HAP-1 (cell line): ENCODE data around the gene RECQL5.

Experiments used
- DNase-seq, 2 experiments: peaks; one replicate each; pipeline ENCODE4 v3.0.0-alpha.2; 2016 to 2020; ENCODE audit warnings: low spot score in 2 of 2
- H3K27me3 ChIP-seq: fragments of 250-450 bp; sonication (Bioruptor Pico); 2 replicates; pipeline ENCODE4 v1.5.1; 2020; ENCODE audit warnings: low read depth, mild to moderate bottlenecking, moderate library complexity
- H3K36me3 ChIP-seq: fragments of 250-450 bp; sonication (Bioruptor Pico); replicated peaks from 2 replicates; pipeline ENCODE4 v1.5.1; 2020; ENCODE audit warnings: mild to moderate bottlenecking
- H3K4me1 ChIP-seq: fragments of 250-450 bp; sonication (Bioruptor Pico); 2 replicates; pipeline ENCODE4 v1.5.1; 2020; ENCODE audit warnings: mild to moderate bottlenecking
- H3K4me3 ChIP-seq: fragments of 250-450 bp; sonication (Bioruptor Pico); 2 replicates; pipeline ENCODE4 v1.5.1; 2020; ENCODE audit warnings: mild to moderate bottlenecking, moderate library complexity
- H3K9me3 ChIP-seq: fragments of 250-450 bp; sonication (Bioruptor Pico); 2 replicates; pipeline ENCODE4 v1.5.1; 2020; ENCODE audit warnings: mild to moderate bottlenecking, moderate library complexity
- in situ Hi-C: fragments of 300-500 bp; cut with MboI; formaldehyde crosslinking; loops from 3 replicates; pipeline ENCODE4 v1.14.3; 2020; ENCODE audit warnings: low sequenced_read_pairs, inconsistent platforms, mixed read lengths

RECQL5 gene

GRCh38 chr17:75694536-75694935 lies 27.6 kb upstream of the RECQL5 start:
- in situ Hi-C loops, result no loop called here
- peaks cover 43% of the 10 kb centered on the region for H3K36me3 ChIP-seq
- H3K4me1 ChIP-seq, result no peaks in the 10 kb centered on the region

GRCh38 chr17:75693500-75694481 lies 26.8 kb upstream of the RECQL5 start:
- Histone ChIP-seq H3K4me3 (no peak overlapping the region), H3K9me3 (no peaks in the 10 kb centered on the region), H3K27me3 (no peaks in the 10 kb centered on the region), H3K4me1 (no peaks in the 10 kb centered on the region), H3K36me3 (peaks cover 35% of the 10 kb centered on the region)
- DNase-seq, result no peak
- in situ Hi-C loops, result no loop called here

More at GRCh38 chr17:75694536-75694935, 27.6 kb upstream of the RECQL5 start:
- H3K27me3 ChIP-seq, result no peaks in the 10 kb centered on the region
- H3K4me3 ChIP-seq, result no peak overlapping the region
- no peak for DNase-seq
- H3K9me3 ChIP-seq, result no peaks in the 10 kb centered on the region

- Histone ChIP-seq H3K36me3 (peaks cover 31% of the 10 kb centered on the region), H3K9me3 (no peaks in the 10 kb centered on the region), H3K27me3 (no peaks in the 10 kb centered on the region), H3K4me1 (no peaks in the 10 kb centered on the region), H3K4me3 (no peak overlapping the region)
- in situ Hi-C loops, result no loop called here
- DNase-seq, result no peak
Measured at GRCh38 chr17:75692976-75693375, 26.0 kb upstream of the RECQL5 start.

- in situ Hi-C loops, result no loop called here
- H3K4me1 ChIP-seq, result no peaks in the 10 kb centered on the region
- peaks cover 21% of the 10 kb centered on the region for H3K36me3 ChIP-seq
- no peaks in the 10 kb centered on the region for H3K9me3 ChIP-seq
- H3K27me3 ChIP-seq, result no peaks in the 10 kb centered on the region
- no peak overlapping the region for H3K4me3 ChIP-seq
- DNase-seq, result peak in 1 of 2 experiments; percentile 29
Measured at GRCh38 chr17:75691801-75692626, 25.1 kb upstream of the RECQL5 start.

- no peak for DNase-seq
- peaks cover 21% of the 10 kb centered on the region for H3K36me3 ChIP-seq
- H3K9me3 ChIP-seq, result no peaks in the 10 kb centered on the region
- no peaks in the 10 kb centered on the region for H3K4me1 ChIP-seq
- in situ Hi-C loops, result no loop called here
- no peaks in the 10 kb centered on the region for H3K27me3 ChIP-seq
- H3K4me3 ChIP-seq, result no peak overlapping the region
Measured at GRCh38 chr17:75691371-75691791, 24.4 kb upstream of the RECQL5 start.

- Histone ChIP-seq H3K27me3 (no peaks in the 10 kb centered on the region), H3K4me1 (no peaks in the 10 kb centered on the region), H3K4me3 (no peak overlapping the region), H3K9me3 (no peaks in the 10 kb centered on the region), H3K36me3 (peaks cover 12% of the 10 kb centered on the region)
- no peak for DNase-seq
- in situ Hi-C loops, result no loop called here
Measured at GRCh38 chr17:75689441-75689873, 22.5 kb upstream of the RECQL5 start.

GRCh38 chr17:75688209-75688825 lies 21.4 kb upstream of the RECQL5 start:
- H3K4me1 ChIP-seq, result no peaks in the 10 kb centered on the region
- H3K9me3 ChIP-seq, result no peaks in the 10 kb centered on the region
- no peaks in the 10 kb centered on the region for H3K27me3 ChIP-seq
- H3K36me3 ChIP-seq, result peaks cover 11% of the 10 kb centered on the region
- DNase-seq, result no peak
- in situ Hi-C loops, result no loop called here
- H3K4me3 ChIP-seq, result no peak overlapping the region

- Histone ChIP-seq H3K4me1 (no peaks in the 10 kb centered on the region), H3K9me3 (no peaks in the 10 kb centered on the region), H3K4me3 (no peak overlapping the region), H3K36me3 (peaks cover 16% of the 10 kb centered on the region), H3K27me3 (no peaks in the 10 kb centered on the region)
- DNase-seq, result no peak
- in situ Hi-C loops, result no loop called here
Measured at GRCh38 chr17:75685499-75685898, 18.5 kb upstream of the RECQL5 start.

- in situ Hi-C loops, result no loop called here
- Histone ChIP-seq H3K27me3 (no peaks in the 10 kb centered on the region), H3K4me3 (no peak overlapping the region), H3K36me3 (peaks cover 18% of the 10 kb centered on the region), H3K9me3 (no peaks in the 10 kb centered on the region), H3K4me1 (no peaks in the 10 kb centered on the region)
- DNase-seq, result no peak
Measured at GRCh38 chr17:75684924-75685323, 18.0 kb upstream of the RECQL5 start.

- H3K27me3 ChIP-seq, result no peaks in the 10 kb centered on the region
- H3K36me3 ChIP-seq, result peaks cover 18% of the 10 kb centered on the region
- no peaks in the 10 kb centered on the region for H3K4me1 ChIP-seq
- in situ Hi-C loops, result no loop called here
- H3K4me3 ChIP-seq, result no peak overlapping the region
- no peaks in the 10 kb centered on the region for H3K9me3 ChIP-seq
- no peak for DNase-seq
Measured at GRCh38 chr17:75684249-75684648, 17.3 kb upstream of the RECQL5 start.

- no peaks in the 10 kb centered on the region for H3K4me1 ChIP-seq
Measured at GRCh38 chr17:75683583-75683982, 16.6 kb upstream of the RECQL5 start.

GRCh38 chr17:75681289-75681688 lies 14.3 kb upstream of the RECQL5 start:
- Histone ChIP-seq H3K36me3 (peaks cover 26% of the 10 kb centered on the region), H3K27me3 (no peaks in the 10 kb centered on the region), H3K4me1 (no peaks in the 10 kb centered on the region), H3K4me3 (no peak overlapping the region), H3K9me3 (no peaks in the 10 kb centered on the region)
- DNase-seq, result no peak
- in situ Hi-C loops, result no loop called here

More at GRCh38 chr17:75683583-75683982, 16.6 kb upstream of the RECQL5 start:
- peaks cover 19% of the 10 kb centered on the region for H3K36me3 ChIP-seq
- no peak for DNase-seq
- in situ Hi-C loops, result no loop called here
- H3K4me3 ChIP-seq, result no peak overlapping the region
- no peaks in the 10 kb centered on the region for H3K9me3 ChIP-seq
- no peaks in the 10 kb centered on the region for H3K27me3 ChIP-seq

GRCh38 chr17:75680431-75680830 lies 13.5 kb upstream of the RECQL5 start:
- Histone ChIP-seq H3K4me1 (no peaks in the 10 kb centered on the region), H3K9me3 (no peaks in the 10 kb centered on the region), H3K4me3 (no peak overlapping the region), H3K36me3 (peaks cover 32% of the 10 kb centered on the region), H3K27me3 (no peaks in the 10 kb centered on the region)
- DNase-seq, result no peak
- in situ Hi-C loops, result no loop called here
